Spleen (tissue), 7 donors: ENCODE measurements around the gene NDUFS3.

Experiments used
- CTCF ChIP-seq, 11 experiments: fragments of 200-600 bp in 7 of 11; fragments of 450-650 bp in 4 of 11; sonication (generic) in 4 of 11; IDR thresholded peaks in 8 of 11; conservative IDR thresholded peaks in 3 of 11; 1 replicate in 7 of 11; 2 replicates in 4 of 11; pipeline versions ENCODE4 v1.4.0 to v1.8.0; 2016 to 2021; ENCODE audit warnings: antibody characterized with exemption in 11 of 11, inconsistent platforms in 4 of 11, mild to moderate bottlenecking in 1 of 11
- POLR2A ChIP-seq, 3 donors: fragments of 450-650 bp; IDR thresholded peaks; one replicate each; pipeline ENCODE4 v1.5.1; 2017; ENCODE audit warnings: antibody characterized with exemption in 3 of 3, mild to moderate bottlenecking in 1 of 3
- POLR2AphosphoS5 ChIP-seq, 3 donors: sonication (generic); formaldehyde crosslinking; IDR thresholded peaks; one replicate each; pipeline ENCODE4 v1.5.1; 2017; ENCODE audit warnings: antibody characterized with exemption in 3 of 3
- donor health status: DM: no; HTN: no; CAD: no; lungs with moderate emphysema.
- donor health status: DM: no; HTN: no; CAD: no.
- donor health status: DM: no; HTN: no; CAD: no.

GRCh38 chr11:47592970-47593369 lies 14.1 kb downstream of the NDUFS3 start:
- TF ChIP-seq CTCF (IDR thresholded peaks at IDR 0.05 in 8 of 11, conservative IDR thresholded peaks at IDR 0.05 in 3 of 11) = no peak
- no peak for TF ChIP-seq POLR2A (IDR thresholded peaks at IDR 0.05)
- no peak for TF ChIP-seq POLR2AphosphoS5 (IDR thresholded peaks at IDR 0.05)
